Measurements from ENCODE around the gene PC. TPM values are rescaled to one million over a fixed set of nuclear protein-coding genes. Genes with fewer than 3 reads are reported as not detected.
"Not testable (repeated sequence)": the region's sequence is repeated elsewhere in the genome, so short reads cannot be mapped to it uniquely, and the experiment has no call there.

PC gene
- polyA plus RNA-seq, 3 donors = 40.9 to 323 (median 100) TPM

DNA sequence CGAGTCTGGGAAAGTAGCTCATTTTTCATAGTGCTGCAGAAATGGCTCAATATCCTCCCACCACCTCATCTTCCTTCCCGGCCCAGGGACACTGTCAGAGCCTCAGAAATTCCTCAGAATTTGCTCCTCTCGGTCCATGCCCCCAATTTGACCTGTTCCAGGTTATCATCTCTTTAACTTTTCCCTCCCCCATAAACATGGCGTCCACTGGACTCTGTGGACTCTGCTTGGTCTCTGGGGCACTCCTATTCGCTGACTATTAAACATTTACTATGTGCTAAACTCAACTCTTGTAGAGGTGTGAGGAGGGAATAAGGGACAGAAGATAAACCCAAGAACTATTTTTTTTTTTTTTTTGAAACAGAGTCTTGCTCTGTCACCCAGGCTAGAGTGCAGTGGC lies 8.2 kb upstream of the PC start:
- no peak overlapping the region for H3K27ac ChIP-seq (ENCODE audit: low read depth, low read length)
- 60 to 79% (median 75%) methylated on average over 5 of the region's 5 CpGs for WGBS, 3 donors

GRCh38 chr11:66964495-66964894 lies 6.3 kb upstream of the PC start:
- no peak overlapping the region for H3K27ac ChIP-seq (ENCODE audit: low read depth, low read length)
- 79 to 88% (median 80%) methylated on average over 3 of the region's 3 CpGs for WGBS, 3 donors

DNA sequence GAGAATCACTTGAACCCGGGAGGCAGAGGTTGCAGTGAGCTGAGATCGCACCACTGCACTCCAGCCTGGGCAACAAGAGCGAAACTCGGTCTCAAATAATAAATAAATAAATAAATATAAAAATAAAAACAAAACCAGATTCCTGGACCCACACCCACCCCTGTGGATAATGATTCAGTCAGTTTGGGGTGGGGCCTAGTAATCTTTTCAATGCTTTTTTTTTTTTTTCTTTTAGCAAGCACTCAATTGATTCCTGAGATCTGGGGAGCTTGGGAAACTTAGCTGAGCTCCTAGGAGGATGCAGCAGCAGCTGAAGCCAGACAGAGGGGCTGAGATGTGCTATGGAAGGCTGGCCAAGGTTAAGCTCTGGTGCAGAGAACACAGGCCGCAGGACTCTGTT lies 4.6 kb upstream of the PC start:
- H3K27ac ChIP-seq (ENCODE audit: low read depth, low read length) = no peak overlapping the region

GRCh38 chr11:66962247-66962646 lies 4.1 kb upstream of the PC start:
- H3K27ac ChIP-seq (ENCODE audit: low read depth, low read length) = no peak overlapping the region
- 89 to 98% (median 98%) methylated on average over 2 of the region's 2 CpGs for whole genome bisulfite sequencing, 3 donors

More for the DNA sequence above, 4.6 kb upstream of the PC start:
- 94 to 95% (median 95%) methylated on average over 5 of the region's 5 CpGs for WGBS, 3 donors

DNA sequence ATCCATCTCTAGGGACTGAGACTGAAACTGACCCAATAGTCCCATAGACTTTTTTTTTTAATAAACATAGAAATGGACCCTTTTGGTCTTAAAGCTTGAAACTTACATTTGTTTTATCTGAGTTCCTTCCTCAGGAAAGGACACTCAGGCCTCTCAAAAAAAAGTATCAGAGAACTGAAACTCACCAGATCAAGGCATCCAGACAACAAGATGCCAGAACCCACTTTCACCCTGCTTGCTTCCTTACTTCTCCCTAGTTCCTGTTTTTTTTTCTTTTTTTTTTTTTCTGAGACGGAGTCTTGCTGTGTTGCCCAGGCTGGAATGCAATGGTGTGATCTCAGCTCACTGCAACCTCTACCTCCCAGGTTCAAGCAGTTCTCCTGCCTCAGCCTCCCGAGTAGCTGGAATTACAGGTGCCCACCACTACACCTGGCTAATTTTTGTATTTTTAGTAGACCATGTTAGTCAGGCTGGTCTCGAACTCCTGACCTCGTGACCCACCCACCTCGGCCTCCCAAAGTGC lies 3.6 kb upstream of the PC start:
- WGBS, 3 donors = 81 to 90% (median 82%) methylated on average over 5 of the region's 5 CpGs
- not testable (repeated sequence) for H3K27ac ChIP-seq (ENCODE audit: low read depth, low read length)

DNA sequence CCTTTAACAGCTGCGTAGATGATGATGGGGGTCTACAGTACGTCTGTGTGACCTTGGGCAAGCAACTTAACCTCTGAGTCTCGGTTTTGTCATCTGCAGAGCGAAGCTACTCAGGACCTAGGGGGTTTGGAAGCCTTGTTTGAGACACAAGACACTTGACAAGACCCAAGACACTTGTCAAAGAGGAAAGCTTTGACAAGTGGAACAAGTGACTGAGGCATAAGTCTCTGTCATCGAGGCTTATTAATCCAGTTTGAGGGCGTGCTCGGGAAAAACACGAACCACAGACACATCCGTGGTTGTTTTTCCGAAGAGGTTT lies 732 bp upstream of the PC start:
- WGBS, 3 donors = 24 to 34% (median 33%) methylated on average over 10 of the region's 10 CpGs
- H3K27ac ChIP-seq (ENCODE audit: low read depth, low read length) = no peak overlapping the region

- H3K27ac ChIP-seq (ENCODE audit: low read depth, low read length) = no peak overlapping the region
- WGBS, 3 donors = 0 to 3% (median 1%) methylated on average over 15 to 39 of the region's 40 CpGs
These were observed 282 bp downstream of the PC start for GRCh38 chr11:66957971-66958231.

DNA sequence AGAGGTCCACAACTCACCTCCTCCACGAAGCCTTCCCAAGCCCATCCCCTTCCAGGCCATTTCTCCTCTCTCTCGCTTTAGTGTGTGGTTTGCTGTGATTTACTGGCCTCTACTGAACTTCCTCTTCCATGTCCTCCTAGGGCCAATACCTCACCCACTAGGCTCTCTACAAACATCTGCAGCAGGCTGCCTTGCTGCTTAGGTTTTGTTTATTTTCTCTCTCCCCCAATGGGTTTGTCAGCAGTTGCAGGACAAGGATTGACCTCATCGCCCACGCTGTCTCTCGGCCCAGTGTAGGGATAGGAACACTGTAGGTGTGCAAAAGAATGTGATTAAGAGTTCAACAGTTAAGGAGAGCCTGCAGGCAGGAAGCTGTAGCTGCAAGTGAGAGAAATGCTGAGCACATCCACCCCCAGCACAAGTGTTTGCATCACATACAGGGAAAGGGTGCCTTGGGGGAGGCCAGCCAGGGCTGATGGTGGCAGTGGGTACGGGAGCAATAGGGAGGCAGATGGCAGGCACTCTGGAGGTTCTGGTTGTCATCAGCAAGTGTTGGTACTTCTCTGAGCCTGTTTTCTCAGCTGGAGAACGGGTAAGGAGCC lies 1.4 kb downstream of the PC start:
- no peak overlapping the region for H3K27ac ChIP-seq (ENCODE audit: low read depth, low read length)
- 57 to 76% (median 65%) methylated on average over 7 of the region's 7 CpGs for WGBS, 3 donors

DNA sequence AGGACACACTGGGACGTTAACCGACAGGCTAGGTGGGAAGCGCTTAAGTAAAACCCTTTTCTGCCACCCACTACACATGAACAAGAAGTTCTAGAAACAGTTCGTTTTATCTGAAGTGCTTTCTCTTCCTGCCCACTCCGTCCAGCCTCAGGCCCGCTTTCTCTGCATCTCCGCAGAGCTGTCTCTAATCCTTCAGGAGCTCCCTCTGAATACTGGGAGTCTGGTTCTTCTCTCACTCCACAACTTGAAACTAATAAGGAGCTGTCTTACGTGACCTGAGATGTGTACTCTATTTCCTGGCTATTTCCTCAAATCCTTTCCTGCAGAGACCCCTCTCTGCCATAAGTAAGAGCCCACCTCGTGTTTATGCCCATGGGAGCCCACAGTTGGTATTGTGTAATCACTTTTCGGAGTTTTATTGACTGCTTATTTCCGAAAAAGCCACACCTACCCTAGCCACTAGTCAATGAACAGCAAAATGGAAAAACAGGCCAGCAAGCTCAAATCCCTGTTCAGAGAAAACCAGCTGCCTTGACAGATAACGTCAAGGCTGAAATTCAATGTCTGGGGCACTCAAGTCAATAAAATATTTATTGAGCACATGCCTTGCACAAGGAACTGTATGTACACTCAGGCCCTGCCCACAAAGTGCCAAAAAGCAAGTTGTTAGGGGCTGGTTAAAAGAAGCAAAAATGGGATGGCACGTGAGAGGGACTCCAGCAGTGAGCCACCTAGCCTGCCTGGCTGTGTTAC lies 4.9 kb downstream of the PC start:
- WGBS, 3 donors = 77 to 83% (median 78%) methylated on average over 13 of the region's 13 CpGs
- H3K27ac ChIP-seq (ENCODE audit: low read depth, low read length) = no peak overlapping the region

DNA sequence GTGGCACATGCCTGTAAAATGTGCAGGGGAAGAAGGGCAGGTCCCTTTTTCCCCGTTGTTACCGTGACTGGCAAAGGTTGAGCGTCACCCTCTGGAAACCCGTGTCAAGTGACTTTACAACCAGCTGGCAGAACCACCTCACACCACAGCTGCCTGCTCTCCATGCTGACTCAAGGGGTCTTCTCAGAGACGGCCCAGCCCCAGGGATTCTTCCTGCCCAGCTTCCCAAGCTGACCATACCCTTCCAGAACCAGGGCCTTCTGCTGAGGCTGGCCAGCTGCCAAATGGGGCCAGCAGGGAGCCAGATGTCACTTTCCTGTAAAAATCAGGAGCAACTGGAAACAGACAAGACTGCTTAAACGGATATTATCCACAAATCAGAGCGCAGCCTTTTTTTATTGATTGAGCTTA lies 6.3 kb downstream of the PC start:
- no peak overlapping the region for H3K27ac ChIP-seq (ENCODE audit: low read depth, low read length)
- WGBS, 3 donors = 23 to 67% (median 56%) methylated on average over 7 of the region's 7 CpGs

DNA sequence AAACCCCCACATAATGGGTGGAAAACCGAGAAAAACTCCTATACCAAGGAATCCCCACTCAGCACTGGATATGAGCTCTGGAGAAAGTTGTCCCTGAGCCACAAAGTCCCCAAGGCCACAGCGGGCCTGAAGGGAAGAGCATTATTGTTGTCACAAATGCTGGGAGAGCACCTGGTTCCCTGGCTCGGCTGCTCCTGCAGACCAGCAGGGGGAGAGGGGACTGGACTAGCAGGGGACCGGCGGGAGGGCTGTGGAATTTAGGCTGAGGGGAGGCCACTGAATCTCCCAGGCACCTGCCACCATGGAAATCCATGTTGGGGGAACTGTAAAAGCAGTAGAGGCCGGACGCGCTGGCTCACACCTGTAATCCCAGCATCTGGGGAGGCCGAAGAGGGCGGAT lies 7.0 kb downstream of the PC start:
- no peak overlapping the region for H3K27ac ChIP-seq (ENCODE audit: low read depth, low read length)
- 89 to 94% (median 92%) methylated on average over 10 of the region's 10 CpGs for WGBS, 3 donors

DNA sequence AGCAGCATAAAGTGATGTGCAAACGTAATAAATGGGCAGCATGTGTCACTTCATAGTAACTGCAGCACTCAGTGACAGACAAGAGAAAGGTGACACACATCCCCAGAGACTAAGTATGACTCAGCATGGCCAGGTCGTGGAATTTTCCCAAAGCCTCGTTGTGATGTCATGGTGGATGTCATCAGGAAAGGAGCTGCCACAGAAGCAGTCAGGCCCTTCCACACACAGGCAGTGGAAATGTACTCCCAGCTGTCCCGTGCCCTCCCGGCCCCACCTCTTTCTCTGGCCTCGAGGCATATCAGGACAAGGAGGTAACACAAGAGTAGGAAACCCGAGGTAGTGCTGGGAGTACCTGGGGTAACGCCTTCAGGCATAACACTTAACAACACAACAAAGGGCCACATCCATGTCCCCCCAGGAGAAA lies 8.1 kb downstream of the PC start:
- 54 to 68% (median 63%) methylated on average over 8 of the region's 8 CpGs for WGBS, 3 donors

GRCh38 chr11:66938582-66939135 lies 19.5 kb downstream of the PC start:
- H3K27ac ChIP-seq (ENCODE audit: low read depth, low read length) = no peak overlapping the region
- 90 to 92% (median 91%) methylated on average over 5 of the region's 5 CpGs for WGBS, 3 donors

More for the DNA sequence above, 8.1 kb downstream of the PC start:
- no peak overlapping the region for H3K27ac ChIP-seq (ENCODE audit: low read depth, low read length)

GRCh38 chr11:66937193-66937733 lies 20.9 kb downstream of the PC start:
- WGBS, 3 donors = 88 to 98% (median 95%) methylated on average over 1 of the region's 1 CpG
- no peak overlapping the region for H3K27ac ChIP-seq (ENCODE audit: low read depth, low read length)

DNA sequence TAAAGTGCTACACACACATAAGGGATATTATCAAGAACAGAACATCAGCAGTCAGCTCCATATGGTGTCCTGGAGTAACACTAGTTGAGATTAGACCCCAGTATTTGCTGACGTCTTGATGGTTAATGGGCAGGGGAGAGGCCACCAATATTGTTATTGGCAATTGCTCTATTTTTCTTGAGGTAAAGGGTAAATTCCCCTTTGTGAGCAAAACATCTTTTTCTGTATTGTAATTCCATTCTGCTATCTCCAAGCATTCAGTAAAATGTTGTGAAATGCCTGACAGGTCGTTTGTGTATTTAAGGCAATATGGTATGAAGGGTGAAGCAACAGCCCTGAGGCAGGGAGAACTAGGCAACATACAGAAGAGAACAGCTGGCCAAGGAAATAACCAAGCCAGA lies 21.9 kb downstream of the PC start:
- no peak overlapping the region for H3K27ac ChIP-seq (ENCODE audit: low read depth, low read length)
- WGBS, 3 donors = 66 to 76% (median 72%) methylated on average over 2 of the region's 2 CpGs

- WGBS, 3 donors = 57 to 75% (median 59%) methylated on average over 9 of the region's 9 CpGs
- no peak overlapping the region for H3K27ac ChIP-seq (ENCODE audit: low read depth, low read length)
These were observed 23.0 kb downstream of the PC start for GRCh38 chr11:66934950-66935779.

- H3K27ac ChIP-seq (ENCODE audit: low read depth, low read length) = no peak overlapping the region
- WGBS, 3 donors = 84 to 98% (median 87%) methylated on average over 3 of the region's 3 CpGs
These were observed 24.7 kb downstream of the PC start for GRCh38 chr11:66933531-66933930.

DNA sequence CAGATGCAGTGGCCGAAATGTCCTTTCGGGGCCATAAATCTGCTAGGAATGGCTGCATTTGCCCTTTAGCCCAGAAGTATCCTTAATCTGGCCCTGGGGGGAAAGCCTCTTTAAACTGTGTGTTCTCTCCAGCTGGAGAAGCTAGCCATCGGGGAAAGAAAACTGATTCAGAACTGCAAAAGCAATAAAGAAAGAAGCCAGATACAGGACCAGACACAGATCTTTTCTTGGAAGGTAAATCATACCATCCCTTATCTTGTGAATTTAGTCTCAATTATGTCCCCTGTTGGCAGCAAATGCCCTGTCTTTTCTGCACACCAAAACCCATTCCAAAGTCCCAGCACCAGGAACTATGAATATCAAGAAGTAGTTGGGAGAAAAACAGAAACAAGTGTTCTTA lies 25.6 kb downstream of the PC start:
- 55 to 92% (median 82%) methylated on average over 3 of the region's 3 CpGs for WGBS, 3 donors
- H3K27ac ChIP-seq (ENCODE audit: low read depth, low read length) = no peak overlapping the region

DNA sequence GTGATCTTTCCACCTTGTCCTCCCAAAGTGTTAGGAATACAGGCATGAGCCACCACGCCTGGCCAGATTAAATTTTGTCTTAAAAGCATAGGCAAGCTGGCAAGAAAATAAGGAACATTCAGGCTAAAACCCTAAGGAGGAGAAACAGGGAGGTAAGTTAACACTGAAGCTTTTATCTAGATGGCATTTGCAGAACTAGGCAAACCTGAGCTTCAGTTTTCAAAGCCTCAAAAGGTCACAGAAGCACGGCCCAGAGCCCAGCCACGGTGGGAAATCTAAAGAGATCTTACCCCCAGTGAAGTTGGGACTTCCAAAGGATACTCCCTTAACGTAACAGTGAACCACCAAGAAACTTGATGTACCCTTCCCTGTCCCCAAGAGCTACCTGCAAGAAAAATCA lies 28.4 kb downstream of the PC start:
- 54 to 70% (median 63%) methylated on average over 4 of the region's 4 CpGs for WGBS, 3 donors
- no peak overlapping the region for H3K27ac ChIP-seq (ENCODE audit: low read depth, low read length)

Measured in adipose tissue (tissue), 3 donors.